Inferior parietal cortex (tissue), 1 donor: ENCODE measurements around the gene RNF215.
"Not testable (repeated sequence)": the region's sequence is repeated elsewhere in the genome, so short reads cannot be mapped to it uniquely, and the experiment has no call there.

Experiments used
- DNase-seq: peaks from one replicate; pipeline ENCODE4 v3.0.0-alpha.2; 2016; ENCODE audit errors: extremely low spot score

RNF215 gene

DNA sequence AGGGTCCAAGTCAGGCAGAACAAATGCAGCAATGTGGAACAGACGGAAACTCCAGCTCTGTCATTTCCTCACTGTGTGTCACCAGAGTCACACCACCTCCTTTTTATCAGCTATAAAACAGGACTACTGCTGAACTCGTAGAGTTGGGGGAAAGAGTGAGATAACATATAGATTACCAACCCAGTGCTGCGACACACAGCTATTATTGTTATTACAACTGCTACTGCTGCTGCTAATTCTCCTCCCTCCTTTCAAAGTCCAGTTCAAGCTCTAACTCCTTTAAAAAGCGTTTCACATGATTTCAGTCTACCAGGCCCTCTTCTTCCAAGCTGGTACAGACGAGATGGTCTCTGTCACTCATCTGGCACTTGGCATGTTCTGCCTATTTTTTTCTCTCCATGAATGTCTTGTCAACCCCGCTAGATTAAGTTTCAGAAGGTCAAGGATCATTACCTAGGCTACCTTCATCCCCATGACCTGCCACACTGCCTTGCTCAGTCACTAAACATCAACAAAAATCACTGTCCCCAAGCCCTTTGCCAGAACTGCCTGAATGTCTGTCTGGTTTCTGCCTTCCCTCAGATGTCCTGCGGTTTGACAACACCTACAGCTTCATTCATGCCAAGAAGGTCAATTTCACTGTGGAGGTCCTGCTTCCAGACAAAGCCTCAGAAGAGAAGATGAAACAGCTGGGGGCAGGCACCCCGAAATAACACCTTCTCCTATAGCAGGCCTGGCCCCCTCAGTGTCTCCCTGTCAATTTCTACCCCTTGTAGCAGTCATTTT lies 34.7 kb upstream of the RNF215 start:
- DNase-seq: peak; percentile 9

DNA sequence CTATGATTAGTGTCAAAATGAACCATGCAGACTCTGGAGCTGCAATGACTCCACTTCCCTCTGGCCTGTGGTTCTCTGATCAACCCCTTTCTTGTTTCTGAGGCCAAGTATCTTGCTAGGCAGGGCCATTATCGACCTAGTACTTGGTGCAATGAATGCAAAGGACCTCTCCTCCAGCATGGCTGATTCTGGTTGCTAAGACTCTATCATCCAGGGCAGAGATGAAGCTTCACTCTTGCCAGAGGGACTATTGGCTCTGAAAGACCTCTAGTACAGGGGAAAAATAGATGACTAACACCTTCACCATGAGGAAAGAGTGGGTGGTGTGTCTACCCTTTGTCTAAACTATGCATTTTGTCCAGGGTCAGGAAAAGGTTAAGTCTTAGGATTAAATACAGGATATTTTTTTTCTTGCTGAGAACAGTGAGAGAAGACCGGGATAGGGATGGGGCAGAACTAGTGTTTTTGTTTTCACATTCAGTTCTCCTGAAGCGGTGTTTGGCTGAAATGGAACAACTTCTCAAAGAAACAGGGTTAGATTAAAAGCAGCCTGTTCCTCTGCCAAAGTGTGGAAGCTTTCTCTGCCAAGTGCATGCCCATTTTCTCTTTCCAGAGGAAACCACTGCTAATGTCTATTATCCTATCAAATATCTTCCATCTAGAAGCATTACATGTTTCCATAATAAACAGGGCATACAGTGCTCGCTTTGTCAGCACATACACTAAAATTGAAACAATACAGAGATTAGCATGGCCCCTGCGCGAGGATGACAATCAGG lies 33.3 kb upstream of the RNF215 start:
- DNase-seq: peak; percentile 22

DNA sequence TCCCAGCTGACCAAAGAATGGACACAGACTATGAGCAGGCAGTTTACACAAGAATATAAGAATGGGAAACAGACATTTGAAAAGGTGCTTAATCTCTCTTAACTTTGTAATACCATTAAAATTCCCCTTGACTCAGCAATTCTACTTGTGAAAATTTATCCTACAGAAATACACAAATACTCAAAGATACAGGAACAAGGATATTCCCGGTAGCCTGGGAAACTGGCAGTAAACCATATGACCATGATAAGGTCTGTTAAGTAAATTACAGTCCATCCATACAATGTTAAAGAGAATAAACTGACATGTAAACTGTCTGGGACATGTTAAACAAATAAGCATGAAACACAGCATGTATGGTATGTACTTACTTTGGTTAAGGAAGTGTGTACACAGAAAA lies 29.6 kb upstream of the RNF215 start:
- DNase-seq: no peak

DNA sequence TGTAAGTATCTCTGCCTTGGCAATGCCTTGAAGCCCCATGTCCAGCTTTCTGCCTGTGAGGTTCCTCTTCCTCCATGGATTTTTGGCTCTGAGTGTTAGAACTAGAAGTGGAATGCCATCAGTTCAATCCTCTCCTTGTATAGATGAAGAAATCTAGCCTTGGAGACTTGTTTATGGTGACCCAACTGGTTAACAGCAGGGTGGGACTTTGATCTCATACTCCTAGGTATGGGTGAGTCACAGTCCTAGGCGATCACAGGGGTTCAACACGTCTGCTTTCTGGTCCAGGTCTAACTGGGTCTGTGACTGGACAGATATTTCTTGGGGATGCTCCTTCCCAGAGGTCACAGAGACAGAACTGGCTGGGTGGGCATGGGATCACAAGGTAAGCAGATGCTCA lies 29.2 kb upstream of the RNF215 start:
- no peak for DNase-seq

DNA sequence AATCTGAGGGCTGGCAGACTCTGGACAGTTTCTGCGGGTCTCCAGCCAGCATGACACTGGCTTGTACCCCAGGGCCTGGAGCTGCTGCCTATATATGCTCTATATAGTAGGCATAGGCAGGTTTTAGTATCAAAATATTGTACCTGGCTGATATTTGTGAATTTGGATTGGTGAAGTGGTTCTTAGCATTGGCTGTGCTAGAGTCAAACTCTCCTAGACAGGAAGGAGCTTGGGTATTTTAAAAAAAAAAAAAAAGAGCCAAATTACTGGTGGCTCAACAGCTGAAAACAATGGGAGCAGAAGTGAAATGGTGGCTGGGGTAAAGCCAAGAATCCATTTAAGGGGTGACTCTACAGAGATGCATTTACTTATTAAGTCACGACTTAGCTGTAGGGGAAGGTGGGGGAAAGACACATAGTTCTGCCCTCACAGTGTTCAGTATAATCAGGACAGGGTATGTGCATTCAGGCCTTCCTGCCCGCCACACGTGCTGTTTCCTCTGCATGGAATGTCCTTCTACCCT lies 27.4 kb upstream of the RNF215 start:
- no peak for DNase-seq

DNA sequence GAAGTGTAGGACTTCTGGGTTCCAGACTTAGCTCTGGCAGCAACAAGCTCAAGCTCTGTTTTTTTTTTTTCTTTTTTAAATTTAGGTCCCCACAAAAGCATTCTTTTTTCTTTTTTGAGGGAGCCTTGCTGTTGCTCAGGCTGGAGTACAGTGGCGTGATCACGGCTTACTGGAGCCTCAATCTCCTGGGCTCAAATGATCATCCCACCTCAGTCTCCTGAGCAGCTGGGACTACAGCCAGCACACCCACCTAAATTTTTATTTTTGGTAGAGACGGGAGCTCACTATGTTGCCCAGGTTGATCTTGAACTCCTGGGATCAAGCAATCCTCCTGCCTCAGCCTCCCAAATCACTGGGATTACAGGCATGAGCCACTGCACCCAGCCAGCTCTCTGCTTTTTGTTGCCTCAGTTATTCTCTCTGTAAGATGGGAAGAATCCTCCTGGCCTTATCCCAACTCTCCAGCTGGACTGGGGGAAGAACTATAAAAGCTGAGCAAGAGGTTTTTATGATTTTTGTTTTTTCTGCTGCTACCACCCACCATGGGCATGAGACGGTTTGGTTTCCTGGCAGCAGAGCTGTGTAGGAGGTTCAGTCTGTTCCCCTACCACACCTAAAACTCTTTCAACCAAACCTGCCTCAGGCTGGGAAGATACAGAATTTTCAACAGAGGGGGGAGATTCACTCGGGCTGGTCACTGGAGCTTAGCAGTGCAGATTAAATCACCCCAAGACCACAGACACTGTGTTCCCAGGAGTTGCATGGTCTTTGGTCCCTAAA lies 26.7 kb upstream of the RNF215 start:
- peak; percentile 33 for DNase-seq

DNA sequence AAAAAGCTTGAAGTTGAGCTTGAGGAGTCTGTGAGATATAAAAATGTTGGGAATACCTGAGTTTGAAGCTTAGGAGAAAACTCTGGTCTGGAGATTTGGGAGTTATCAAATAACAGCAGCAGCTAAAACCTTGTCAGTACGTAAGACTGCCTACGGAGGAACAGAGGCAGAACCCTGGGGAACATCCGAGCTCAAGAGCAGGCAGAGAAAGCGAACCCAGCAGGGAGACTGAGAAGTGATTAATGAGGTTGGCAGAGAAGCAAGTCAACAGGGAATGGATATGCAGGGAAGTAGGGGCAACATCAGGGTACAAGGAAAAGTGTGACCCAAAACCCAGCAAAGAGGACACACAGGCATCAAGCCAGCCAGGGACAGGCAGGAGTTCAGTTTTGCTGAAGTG lies 25.8 kb upstream of the RNF215 start:
- DNase-seq: no peak

DNA sequence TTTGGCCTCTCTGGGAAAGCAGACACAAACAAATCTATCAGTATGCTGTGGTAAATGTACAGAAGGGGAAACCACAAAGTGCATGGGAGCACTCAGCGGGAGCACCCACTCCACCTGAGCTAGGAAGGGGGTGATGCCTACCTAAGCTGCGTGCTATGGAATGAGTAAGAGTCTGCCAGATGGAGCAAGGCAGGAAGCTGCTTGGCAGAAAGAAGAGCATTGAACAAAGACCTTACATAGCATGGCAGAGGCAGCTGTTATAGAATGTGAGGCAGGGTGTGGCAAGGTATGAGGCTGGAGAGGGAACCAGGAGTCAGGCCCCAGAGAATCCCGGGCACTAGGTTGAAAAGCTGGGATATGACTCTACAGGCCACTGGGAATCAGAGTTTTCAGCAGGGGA lies 24.6 kb upstream of the RNF215 start:
- no peak for DNase-seq

DNA sequence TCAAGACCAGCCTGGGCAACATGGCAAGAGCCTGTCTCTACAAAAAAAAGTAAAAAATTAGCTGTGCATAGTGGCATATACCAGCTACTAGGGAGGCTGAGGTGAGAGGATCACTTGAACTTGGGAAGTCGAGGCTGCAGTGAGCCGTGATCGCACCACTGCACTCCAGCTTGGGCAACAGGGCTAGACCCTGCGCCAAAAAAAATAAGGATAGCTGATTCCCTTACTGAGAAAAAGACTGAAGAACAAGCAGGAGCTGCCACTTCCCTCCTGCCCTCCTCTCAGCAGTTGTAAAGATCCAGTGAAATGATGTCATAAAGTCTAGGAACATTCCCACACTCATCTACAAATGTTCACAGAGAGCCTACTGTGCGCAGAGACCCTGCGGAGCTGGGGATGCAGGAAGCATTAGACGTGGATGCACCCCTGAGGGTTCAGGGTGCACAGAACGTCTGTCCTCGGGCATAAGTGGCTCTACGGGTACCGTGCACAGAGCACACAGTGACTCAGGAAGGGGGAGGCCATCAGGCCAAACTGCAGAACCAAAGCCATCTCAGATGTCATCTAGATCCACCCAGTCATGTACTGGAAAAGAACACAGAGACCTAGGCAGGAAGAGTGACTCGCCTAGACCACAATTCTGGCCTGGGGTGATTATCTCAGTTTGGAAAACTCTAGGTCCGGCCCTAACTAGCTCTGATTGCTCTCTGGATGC lies 21.3 kb upstream of the RNF215 start:
- no peak for DNase-seq

DNA sequence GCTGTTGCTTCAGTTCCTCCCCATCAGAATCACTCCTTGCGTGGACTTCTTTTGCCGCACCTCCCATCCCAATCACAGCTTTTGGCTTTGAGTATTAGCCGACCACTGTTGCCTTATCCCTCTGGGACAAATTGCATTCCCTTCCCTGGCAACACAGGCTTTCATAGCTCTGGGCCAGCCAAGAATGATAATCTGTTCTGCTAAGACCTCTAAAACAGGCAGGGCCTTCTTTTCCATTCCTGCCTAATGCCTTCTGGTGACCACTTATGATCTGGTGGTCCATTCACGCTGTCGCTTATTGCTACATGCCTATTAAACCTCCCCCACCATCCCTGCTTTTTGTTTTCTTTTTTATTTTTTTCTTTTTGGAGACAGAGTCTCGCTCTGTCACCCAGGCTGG lies 19.2 kb upstream of the RNF215 start:
- no peak for DNase-seq

DNA sequence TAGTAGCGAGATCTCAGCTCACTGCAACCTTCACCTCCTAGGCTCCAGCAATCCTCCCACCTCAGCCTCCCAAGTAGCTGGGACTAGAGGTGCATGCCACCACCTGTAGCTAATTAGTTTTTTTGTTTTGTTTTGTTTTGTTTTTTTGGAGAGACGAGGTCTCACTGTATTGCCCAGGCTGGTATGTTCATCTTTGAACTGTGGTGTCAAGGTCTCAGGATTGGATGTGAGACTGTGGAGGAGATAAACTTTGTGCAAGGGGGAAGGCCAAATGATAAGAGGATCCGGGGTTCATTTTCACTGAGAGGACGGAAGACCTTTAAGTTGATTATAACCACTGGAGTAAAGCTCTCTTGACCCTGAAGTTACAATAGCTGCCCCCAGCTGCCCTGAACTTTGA lies 18.5 kb upstream of the RNF215 start:
- no peak for DNase-seq

DNA sequence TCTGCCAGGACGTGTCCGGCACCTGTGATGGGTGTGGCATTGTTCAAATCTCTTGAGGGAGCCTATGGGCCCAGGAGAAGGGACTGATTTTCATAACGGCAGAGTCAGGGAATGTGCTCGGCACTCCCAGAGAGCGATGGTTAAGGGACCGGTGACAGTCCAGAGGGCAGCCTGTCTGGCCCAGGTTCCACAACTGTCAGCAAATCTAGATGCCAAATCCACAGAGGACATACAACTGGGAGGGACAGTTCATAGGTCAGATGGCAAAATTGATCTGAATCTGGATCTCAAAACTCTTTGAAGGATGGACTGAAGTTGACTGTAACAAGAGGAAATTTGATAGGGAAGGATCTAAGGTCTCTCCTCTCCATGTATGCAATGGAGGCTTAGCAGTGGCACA lies 17.1 kb upstream of the RNF215 start:
- no peak for DNase-seq

DNA sequence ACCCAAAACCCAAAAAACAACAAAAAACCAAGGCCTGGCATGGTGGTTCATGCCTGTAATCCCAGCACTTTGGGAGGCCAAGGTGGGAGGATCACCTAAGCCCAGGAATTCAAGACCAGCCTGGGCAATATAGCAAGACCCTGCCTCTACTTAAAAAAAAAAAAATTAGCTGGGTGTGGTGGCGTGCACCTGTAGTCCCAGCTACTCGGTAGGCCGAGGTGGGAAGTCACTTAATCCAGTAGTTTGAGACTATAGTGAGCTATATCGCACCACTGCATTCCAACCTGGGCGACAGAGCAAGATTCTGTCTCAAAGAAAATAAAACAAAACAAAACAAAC lies 15.5 kb upstream of the RNF215 start:
- not testable (repeated sequence) for DNase-seq

DNA sequence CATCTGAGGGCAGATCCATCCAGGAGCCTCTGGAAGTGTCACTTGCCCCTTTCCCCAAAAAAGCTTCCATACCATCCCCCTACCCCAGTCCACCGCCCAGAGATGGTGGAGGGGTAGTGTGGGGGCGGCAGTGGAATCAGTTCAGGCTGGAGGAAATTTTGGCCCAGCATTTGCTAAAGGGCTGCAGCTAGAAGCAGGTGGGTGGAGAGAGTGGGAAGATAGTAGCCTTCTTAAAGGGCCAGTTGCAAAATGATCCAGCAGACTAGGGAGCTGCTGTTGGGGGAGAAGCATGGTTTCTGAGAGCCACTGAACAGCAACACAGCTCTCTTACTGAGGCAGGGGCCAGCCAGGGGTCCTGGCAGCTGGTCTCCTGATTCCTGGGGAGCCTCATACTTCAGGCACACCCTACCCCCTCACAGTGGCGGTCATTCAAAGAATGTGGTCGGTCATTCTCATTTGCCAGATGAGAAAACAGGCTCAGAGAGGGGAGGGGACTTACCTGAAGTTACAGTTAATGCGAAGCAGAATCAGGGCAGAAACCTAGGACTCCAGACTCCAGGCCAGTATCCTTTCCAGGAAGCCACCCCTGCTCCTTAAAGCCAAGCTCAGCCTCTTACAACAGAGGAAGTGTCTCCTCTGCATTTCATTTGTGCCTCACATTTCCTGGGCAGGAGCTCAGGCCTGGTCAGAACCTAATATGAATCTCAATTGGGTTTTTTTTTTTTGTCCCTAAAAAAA lies 15.0 kb upstream of the RNF215 start:
- DNase-seq: no peak

DNA sequence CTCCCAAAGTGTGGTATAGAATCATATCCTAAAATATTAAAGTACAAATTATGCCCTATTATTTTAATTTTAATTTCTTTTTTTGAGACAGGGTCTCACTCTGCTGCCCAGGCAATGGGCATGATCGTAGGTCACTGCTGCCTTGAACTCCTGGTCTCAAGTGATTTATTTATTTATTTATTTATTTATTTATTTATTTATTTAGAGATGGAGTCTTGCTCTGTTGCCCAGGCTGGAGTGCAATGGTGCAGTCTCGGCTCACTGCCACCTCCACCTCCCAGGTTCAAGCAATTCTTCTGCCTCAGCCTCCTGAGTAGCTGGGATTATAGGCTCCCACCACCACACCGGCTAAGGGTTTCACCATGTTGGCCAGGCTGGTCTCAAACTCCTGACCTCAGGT lies 13.8 kb upstream of the RNF215 start:
- DNase-seq: not testable (repeated sequence)

DNA sequence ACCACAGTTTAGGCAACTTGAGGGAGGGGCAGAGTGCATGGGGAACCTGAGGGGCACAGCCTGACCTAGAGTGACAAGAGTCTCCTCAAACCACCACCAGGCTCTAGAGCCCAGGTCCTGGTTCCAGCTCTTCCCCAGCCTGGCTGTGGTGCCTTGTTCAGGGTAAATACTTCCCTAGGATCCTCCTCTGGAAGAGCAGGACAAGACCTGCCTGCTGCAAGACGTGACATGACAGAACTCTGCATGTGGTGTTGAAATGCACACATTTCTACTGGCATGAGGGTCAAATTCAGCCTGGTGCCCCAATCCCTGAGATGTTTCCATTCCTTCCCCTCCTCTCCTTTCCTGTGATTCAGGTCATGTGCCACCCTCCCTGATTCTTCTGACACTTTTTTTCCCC lies 12.9 kb upstream of the RNF215 start:
- no peak for DNase-seq

DNA sequence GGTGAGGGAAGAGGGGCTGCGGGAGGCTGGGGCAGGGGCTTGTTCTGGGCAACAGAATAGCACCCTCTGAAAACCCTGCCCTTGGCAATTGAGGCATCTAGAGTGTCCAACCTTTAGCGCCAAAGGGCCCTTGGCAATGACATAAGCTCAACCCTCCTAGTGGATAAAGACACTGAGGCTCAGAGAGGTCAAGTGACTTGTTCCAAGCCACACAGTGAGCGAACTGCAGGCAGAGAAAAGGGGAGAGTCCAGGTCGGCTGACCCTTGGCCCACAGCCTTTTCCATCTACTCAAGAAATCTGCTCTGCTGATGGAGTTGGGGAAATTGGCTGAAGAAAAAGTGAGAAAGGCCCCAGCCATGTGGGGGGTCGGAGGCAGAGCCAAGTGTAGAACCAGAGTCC lies 12.5 kb upstream of the RNF215 start:
- DNase-seq: no peak

DNA sequence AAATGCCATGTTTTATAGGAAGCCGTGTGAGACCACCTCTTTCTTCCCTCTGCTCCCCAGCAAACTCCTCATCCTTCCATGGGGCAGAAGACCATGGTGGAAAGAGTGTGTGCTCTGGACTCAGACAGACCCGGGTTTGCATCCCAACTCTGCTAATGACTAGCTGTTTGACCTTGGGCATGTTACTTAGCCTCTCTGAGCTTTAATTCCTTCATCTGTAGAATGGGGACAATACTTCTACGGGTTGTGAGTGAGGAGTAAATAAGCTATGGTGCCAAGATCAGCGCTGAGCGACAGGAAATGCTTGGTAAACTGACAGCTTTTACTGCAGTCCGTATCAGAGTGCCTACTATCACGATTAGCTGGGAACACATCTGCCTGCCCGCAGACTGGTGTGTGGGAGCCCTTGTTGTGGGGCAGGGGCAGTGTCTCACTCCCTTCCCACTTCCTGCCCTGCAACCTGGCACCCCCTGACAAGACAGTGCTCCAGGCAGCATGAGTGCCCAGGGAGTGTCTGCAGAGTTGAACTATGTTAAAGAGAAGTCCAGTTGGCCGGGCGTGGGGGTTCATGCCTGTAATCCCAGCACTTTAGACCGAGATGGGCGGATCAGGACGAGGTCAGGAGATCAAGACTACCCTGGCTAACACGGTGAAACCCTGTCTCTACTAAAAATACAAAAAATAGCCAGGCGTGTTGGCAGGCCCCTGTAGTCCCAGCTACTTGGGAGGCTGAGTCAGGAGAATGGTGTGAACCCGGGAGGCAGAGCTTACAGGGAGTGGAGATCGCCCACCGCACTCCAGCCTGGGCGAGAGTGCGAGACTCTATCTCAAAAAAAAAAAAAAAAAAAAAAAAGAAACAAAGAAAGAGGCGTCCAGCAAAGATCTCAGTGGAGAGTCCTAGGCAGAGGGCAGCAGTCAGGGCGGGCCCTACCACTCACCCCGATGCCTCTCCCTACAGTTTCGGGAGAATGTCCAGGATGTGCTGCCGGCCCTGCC lies 11.8 kb upstream of the RNF215 start:
- DNase-seq: no peak

DNA sequence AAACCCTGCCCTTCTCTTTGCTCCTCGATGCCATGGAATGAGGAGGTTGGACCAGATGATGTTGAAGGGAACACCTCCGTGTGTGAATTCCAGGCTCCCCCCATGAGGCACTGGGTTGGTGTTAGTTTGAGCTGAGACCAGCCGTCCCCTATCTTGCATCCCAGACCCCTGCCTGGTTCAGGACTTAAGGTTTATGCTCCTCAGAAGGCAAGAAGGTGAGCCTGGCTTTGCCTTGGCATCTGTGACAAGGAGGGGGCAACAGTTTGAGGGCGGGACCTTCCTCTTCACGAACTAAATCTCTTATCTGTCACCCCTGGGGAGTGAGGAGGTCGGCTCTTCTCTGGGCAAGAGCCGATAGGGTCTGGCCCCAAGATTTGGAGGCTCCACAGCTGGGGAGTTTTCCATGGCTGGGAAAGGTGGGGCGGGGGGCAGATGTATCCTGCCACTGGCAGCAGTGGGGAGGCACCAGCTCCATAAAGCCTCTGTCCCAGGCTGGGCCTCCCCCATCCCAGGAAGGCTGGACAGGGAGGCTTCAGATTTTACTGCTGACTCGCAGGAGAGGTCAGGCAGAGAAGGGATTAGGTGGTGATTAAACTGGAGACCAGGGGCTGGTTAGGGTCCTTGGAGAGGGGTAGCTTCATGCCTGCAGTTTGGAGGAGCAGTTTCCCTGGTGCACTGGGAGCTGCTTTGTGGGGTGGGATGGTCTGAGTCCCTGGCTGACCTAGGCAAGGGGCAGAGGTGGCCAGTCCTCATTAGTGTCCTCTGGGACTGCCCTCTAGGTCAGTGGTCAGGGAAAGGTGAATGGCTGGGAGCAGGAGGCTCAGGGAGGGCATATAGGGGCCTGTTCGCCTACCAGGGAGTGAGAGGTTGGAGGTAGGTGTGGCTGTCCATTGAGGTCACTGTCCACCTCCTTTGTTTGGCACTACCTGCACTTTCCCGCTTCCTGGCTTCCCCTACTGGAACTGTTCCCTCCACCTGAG lies 10.7 kb upstream of the RNF215 start:
- no peak for DNase-seq
